Fibroblast of skin of right biceps (primary cell): ENCODE data around the gene PRKG1.

Experiments used
- DNase-seq: peaks from one replicate; pipeline ENCODE4 v3.0.0-alpha.2; 2013

The PRKG1 gene

DNA sequence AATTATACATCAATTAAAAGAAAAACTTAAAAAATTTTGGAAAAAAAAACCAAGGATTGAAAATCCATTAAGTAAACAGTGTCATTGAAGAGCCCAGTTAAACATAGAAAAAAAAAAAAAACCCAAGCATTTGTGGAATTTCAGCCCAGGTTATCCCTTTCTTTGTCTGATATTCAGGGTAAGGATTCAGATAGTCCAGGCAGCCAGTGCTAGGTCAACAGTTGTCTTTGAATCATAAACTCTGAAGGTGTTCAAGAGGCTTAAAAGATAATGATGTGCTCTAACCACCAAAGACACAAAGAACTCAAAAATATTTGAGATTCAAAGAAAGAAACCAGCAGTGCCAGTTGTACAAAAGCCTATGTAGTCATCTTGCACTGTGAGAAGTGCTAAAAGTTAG lies 969.5 kb downstream of the PRKG1 start:
- DNase-seq, result no peak

DNA sequence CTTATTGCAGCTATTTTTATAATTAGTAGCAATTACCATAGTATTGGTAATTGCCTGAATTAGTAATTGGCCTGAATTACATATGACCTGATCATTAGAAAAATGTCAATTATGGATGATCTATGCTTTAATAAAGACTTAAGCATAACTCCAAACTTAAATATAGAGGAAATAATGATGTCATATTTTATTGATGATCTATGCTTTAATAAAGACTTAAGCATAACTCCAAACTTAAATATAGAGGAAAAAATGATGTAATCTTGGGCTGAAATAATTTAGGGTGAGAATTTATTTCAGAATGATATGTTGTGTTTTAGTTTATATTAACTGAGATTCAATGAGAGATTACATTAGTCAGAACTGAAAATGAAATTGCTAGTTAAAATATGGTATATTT lies 973.8 kb downstream of the PRKG1 start:
- DNase-seq, result no peak

DNA sequence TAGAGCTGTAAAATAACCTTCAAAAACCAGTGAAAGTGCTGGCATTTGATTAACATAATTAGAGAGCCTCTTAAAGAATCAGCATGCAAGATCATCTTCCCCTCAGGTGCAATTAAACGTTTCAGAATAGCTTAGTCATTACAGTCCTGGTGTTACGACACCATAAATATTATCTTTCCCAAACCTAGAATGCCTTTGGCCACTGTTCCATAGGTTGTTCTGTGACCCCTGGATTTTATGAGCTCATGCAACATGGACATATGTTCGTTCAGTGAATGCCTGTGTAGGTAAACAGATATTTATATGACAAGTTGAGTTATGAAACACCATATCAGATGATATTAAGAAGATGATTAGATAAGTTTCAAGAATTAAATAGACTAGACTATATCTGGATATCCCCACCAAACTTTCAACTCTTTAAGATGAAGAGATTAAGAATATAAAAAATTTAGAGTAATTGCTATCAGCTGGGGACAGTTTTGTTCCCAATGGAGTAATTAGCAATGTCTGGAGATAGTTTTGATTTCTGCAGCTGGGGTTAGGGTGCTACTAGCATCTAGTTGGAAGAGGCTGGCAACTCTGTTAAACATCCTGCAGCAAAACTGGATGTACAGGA lies 976.3 kb downstream of the PRKG1 start:
- DNase-seq, result no peak

DNA sequence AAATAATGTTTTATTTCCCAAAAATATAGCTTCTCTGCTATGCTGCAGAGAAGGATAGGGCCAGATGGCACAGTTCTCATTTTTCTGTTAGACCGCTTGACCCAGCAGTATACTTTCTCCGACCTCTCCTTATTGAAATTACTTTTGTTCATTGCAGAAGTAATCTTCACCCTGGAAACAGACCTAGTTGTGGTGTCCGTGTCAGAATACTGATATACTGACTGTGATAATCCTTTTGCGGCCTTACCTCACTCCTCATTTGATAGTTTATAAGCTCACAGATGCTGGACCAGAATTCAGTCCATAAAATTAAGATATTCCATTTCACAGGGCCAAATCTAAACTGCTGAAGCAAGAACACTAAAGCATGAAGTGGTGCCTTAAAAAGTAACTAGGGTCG lies 979.2 kb downstream of the PRKG1 start:
- DNase-seq, result no peak

DNA sequence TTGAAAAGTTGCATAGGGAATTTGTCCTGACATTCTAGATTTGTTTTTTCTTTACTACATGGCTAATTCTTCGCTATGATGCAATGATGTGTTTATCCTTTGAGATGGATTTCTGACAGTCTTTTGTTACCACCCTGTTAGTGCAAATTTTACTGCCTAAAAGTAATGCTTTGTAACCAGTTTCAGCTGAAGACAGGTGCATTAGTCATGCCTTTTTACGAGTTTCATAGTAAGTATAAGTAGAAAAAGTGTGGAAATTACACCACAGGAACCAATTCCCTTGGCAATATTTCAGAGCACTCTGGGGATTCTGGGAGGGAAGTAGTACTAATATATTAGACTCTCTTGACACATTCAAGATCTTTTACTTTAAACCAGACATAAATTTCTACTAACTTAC lies 982.0 kb downstream of the PRKG1 start:
- DNase-seq, result no peak

DNA sequence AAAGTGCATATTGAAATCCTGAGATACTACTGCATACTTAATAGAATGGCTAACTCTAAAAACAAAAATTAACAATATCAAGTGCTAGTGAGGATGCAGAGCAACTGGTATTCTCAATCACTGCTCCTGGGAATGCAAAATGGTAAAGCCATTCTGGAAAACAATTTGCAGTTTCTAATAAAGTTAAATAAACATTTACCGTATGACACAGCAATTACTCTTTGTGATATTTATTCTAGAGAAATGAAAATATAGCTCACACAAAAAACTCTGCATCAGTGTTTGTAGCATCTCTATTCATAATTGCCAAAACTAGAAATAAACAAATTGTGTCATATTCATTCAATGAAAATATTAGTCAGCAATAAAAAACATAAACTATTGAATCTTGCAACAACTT lies 984.8 kb downstream of the PRKG1 start:
- no peak for DNase-seq

DNA sequence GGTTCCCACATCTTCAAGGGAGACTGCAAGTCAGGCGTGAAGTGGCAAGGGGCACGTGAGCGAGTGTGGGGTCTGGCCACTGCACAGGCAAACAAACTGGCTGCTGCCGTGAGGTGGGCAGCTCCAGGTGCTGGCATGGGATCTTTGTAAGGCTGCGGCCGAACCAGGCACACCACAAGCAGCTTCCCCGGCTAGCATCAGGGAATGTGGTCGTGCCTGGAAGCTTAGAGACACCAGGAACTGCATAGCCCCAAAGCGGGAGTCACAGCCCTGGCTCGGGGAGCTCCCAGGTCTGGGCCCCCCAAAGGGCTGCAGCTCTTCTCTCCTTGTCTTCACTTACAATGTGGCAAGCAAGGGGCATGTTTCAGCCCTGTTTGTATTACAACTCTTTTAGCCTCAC lies 988.9 kb downstream of the PRKG1 start:
- DNase-seq, result no peak

DNA sequence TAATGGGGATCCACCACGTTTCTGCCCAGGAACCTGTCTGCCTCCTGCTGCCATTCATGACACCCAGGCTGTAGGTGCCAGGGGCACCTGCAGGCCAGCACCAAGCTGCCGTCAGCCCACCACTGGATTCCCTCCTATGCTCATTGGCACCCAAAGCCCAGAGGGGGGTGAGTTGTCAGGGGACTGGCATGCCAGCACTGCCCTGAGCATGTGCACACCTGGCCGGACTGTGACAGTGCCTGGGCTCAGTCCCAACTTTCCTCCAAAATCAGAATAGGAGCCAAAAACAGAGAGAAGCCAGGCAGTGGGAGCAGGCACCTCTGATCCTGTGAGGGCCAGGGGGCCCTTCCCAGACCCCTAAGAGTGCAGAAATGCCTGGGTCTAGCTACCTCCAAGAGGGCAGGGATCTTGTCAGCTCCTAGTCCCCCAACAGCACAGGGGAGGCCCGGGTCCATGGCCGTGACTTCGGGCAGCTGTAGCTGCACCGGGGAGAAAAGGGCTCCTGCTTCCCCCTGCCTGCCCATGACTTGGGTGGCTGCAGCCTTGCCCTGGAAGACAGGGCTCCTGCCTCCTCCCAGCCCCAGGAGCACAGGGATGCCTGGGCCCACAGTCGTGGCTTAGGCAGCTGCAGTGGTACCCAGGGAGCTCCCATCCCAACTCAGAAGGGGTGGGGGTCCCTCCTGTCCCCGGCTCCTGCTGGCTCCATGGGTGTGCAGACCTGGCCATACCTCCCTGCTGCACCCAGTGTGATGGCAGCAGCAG lies 990.0 kb downstream of the PRKG1 start:
- no peak for DNase-seq

DNA sequence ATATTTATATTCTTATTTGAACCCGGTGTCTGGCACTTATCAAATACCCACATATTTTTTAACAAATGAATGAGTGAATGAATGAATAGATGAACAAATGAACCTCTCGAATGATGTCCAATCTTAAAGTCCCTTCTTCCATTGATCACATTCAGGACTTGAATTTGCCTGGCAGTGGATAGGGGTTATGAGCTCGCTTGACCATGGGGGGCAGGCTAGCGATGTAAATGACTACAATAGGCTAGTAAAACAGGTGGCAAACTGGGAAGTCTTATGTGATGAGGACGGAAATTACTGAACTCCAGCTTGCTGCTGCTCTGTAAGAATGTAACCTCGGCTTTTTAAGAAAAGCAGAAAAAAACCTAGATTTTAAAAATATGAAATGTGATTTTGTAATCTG lies 992.1 kb downstream of the PRKG1 start:
- DNase-seq, result no peak

DNA sequence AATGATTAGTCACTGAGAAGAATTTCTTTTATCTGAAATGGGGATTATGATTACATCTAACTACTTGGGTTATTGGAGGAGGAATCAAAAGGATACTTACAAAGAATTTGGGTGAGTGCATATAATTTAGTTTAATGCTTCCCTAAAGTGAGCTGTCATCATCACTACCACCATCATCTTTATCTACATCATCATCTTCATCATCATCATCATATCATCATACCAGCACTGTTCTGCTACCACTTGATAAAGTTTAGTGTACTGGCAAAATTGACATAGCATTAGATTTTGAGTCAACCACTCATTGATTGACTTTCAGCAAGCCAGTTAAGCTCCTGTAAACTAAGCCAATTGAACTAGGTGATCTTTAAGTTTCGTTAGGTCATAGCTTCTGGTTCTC lies 994.2 kb downstream of the PRKG1 start:
- peak; percentile 7 for DNase-seq

DNA sequence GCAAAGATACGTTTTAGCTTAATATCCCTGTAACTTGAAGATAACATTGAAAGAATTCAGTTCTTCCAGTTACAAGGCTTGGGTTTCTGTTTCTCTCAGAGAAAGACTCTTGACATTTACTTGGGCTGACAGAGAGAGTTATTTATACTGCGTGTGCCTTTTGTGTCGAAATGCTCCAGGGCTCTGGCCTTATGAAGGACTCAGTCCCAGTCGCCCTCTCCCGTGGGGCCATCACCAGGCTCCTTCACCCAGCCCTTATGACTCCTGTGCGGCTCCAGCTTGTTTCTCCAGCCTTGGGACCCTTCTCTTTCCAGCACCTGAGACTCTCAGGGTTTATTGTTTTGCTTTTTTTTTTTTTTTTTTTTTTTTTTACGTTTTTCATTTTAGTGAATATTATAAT lies 997.5 kb downstream of the PRKG1 start:
- DNase-seq, result no peak

DNA sequence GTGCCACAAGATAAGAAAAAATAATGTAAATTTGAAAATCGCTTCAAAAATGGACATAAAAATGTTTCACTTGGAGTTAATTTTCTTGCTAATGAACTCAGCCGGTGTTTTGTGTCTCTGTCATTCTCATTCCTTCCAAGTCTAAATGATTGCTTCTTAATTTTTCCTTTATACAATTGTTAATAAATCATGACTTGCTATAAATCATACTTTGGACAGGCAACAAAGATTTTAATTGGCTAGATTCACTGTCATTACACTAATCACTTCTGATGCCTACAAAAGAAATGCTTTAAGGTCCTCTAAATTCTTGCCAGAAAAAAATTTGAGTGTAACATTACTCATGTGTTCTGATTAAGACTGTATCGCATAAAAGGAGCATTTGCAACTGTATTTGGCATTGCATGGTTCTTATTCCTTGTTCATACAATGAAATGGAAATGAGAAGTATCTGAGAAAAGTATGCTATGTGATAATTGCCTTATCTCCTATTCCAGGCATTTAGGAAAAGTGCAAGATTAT lies 1000.3 kb downstream of the PRKG1 start:
- DNase-seq, result no peak

DNA sequence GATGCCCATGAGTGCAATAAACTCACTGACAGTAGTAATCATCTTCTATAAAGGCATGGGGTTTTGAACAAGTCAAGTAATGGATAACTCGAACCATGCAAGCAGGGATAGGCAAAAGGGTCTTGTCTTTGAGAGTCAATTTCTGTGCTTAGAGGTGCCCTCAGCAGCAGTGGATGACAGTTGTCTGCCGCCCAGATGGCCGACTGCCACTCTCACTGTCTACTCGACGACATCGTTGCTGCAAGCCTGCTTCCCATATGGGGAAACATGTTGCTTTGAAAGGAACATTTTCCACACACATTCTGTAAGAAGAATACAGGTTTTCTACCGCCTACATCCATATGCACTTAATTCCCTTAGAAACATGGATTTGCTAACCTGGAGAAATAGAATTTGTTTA lies 1003.5 kb downstream of the PRKG1 start:
- no peak for DNase-seq

DNA sequence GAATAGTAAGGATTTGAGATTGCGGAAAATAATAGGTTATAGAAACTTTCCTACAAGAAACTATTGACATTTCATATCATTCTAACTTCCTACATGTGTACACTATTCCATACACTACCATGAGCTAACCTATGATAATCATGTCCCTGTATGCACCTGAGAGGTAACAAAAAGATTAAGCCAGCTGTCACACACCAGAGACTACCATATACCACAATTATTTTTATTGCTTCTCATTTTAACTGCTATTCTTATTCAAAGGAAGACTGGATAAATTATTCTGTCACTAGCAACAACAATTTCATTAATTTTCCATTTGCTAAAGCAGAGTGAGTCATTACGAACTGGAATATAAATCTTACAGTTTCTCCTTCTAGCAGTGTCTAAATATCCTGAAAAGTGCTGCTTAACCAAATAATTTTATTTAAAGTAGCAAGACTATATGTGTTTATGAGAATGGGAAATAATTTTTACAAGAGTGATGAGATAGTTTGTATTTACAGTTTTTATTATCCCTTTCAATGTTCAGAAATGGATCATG lies 1004.2 kb downstream of the PRKG1 start:
- DNase-seq, result no peak

DNA sequence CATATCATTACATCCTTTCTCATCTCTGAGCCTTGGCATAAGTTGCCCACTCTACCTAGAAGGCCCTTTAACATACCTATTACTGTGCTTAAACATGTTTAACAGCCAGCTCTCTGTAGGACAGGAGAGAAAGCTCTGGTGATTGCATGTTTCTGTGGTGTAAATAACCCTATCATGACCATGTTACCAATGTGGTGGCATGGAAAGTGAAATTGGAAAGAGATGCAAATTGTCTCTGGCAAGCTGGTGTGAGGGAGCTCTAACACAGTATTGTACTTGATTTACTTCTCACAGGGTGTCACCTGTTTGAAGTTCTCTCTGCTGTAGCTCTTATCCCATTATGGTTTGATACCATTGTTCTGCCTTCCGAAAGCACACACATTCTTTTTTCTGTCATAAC lies 1008.0 kb downstream of the PRKG1 start:
- DNase-seq, result no peak

DNA sequence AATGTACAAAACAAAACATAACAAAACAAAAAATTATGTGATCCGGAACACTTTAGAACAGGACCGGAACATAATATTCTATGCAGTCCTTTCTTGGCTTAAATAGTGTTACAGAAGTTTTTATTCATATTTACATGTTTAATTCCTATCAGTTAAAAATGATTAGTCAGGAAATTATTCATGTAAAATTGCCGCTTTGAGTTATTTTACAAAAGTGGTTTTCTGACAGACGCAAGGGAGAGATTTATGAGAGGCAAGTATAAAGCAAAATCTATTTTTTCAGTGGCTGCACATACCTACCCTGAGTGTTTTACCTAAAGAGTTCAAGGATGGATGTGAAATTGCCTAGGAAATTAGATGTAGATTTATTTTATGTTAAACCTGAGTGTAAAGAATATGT lies 1009.1 kb downstream of the PRKG1 start:
- DNase-seq, result no peak

DNA sequence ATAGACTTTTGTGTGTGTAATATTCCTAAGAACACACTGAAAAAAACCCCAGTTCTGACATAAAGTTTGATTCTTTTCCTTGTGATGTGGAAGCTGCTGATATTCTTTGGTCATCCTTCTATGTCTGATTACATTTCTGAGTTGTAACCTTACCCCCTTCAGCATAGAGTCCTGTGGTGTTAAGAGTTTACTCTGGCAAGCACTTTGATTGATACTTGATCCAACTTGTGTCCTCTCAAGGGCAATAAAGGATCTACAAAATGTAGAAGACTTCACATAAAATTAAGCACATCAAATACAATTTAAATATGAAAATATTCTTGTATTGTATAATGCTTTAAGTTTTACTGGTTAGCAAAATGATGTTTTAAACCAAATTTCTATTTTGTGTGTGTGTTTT lies 1018.1 kb downstream of the PRKG1 start:
- no peak for DNase-seq

DNA sequence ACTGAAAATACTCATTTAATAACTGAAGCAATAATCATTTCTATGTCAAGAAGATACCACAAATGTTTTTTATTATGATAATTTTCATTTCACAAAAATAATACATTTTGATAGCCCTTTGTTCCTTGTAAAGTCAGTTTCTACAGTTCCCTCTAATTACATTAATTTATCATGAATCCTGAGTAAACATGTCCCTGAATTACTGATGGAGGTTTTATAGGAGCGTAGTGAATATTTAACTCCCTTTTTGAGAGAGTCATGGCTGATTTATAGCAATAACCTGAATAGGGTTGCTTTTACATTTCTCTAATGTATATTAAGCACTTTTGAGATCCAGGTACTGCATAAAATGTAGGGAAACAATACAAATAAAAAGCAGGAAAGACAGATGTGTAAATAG lies 1023.8 kb downstream of the PRKG1 start:
- DNase-seq, result no peak

DNA sequence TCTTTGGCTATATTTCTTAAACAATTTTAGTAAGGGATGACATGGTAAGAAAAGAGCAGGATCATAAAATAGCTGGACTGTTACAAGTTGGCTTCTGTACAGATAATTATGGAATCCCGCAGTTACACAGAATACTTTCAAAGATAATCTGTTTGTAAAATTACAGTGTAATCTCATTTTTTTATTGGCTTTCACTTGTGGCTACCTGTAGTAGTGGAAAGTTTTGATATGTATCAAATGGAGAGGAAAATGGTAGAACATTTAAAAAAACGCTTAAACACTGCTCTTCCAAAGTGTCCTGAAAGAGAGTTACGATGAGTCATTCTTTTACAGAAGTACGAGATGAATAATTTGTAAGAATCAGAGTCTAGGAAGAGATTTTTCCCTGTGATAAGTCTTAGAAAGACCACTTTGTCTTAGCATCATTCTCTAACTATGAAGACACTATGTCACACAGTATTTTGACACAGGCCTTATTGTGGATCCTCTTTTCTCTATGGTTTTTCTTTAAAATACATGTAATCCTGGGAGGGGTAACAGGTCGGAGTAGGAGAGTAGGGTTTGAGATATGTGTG lies 1024.8 kb downstream of the PRKG1 start:
- DNase-seq, result peak; percentile 9

DNA sequence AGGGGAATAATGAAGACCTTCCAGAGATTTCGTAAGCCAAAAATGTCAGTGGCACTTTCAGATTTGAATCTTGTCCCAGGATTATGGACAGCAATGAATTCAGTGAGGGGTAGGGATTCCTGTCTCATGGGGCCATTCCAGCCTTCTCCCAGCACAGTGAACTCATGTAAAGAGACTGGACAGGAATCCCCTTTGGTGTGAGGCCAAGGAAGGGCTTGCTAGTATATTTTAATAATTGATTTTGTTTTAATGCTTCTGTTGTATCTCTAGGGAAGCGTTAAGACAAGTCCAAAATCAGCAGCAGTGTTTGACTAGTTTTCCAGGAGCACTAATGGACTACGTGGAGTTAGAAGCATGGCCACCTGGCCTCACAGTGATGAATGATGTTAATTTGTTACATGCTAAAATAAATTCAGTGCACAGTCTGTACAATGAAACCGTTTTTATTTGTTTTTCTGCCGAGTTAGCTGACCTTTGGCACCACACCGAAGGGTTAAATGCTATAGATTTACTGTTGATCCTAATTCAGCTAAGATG lies 1025.8 kb downstream of the PRKG1 start:
- DNase-seq, result no peak

DNA sequence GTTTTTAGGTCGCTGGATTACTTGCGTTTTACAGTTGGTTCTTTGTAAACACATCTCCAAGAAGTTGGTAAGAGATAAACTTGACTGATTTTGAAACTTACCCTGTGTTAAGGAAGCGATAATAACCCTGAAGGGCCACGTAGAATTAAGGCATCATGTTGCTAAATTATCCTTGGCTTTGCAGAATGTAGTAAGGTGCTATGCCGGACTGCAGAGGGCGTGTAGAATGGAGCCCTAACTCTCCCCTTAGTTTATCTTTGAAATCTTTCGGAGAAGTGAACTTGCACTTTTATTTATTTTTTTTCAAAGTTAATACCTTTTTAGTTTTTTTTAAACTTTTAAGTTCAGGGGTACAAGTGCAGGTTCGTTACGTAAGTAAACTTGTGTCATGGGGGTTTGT lies 1031.0 kb downstream of the PRKG1 start:
- no peak for DNase-seq

DNA sequence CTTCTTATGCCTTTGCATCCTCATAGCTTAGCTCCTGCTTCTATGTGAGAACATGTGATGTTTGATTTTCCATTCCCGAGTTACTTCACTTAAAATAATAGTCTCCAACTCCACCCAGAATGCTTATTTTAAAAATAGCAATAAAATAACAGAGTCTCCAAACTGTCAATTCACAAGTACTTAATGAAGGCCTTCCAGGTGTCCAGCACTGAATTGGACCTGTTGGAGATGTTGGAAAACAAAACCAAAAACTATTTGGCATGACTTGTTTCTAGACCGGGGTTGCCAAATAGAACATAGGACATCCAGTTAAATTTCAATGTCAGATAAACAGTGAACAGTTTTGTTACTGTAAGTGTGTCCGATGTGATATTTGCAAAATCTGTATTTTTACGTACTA lies 1031.7 kb downstream of the PRKG1 start:
- DNase-seq, result no peak

DNA sequence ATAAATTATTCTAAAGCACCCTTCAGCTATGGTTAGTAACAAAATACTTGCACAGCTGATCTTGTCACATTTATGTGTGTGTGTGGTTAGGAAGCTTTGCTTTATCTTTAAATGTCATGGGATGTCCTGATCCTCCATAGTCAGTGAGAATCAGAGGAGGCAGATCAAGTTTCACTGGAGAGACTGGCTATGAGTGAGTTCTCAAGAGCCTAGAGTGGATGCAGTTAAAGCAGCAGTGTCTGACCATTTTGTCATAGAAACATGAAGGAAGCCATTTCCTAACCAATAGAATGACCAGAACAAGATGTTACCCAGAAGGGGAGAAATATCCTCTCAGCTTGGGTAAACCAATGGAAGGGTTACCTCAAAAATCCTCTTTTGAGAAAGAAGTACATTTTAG lies 1032.6 kb downstream of the PRKG1 start:
- no peak for DNase-seq

DNA sequence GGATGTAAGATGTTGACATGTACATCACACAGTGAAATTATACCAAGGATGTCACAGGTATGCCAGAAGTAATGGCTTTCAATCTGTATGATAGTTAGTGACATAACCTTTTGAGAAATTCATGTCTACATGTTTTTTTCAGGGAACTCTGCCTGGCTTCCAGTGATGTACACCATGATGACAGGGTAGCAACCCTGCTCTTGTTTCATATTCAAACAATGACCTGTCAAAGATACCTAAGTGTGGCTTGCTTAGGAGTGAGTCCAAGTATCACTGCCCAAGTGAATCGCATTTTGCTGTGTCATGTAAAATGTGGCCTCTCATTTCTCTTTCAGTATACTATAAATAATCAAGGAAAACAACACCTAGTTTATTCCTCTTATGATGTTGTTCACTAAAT lies 1033.9 kb downstream of the PRKG1 start:
- DNase-seq, result no peak
